Activated naive CD8-positive, alpha-beta T cell treated with anti-CD3 and anti-CD28 coated beads, Interleukin-2, amount 50 U/mL, for 24 hours (primary cell): ENCODE data around the gene MTA1.
A peak's percentile ranks its signal among the peaks of the same experiment; 100 is the strongest.

ENCODE experiments used
- ATAC-seq: fragments of 150-1000 bp; cut with Tn5 transposase; one replicate; pipeline ENCODE4 v1.10.0; 2021
- DNase-seq: peaks from one replicate; pipeline ENCODE4 v3.0.0; 2021
- H3K27ac Mint-ChIP-seq: one replicate; pipeline ENCODE4 v1.8.0; 2021; ENCODE audit warnings: mild to moderate bottlenecking, mixed read lengths
- H3K27me3 Mint-ChIP-seq: one replicate; pipeline ENCODE4 v1.8.0; 2021; ENCODE audit warnings: mixed read lengths
- H3K36me3 Mint-ChIP-seq: one replicate; pipeline ENCODE4 v1.8.0; 2021; ENCODE audit warnings: low read depth, mixed read lengths
- H3K4me1 Mint-ChIP-seq: one replicate; pipeline ENCODE4 v1.8.0; 2021; ENCODE audit warnings: mixed read lengths
- H3K4me3 Mint-ChIP-seq: one replicate; pipeline ENCODE4 v1.8.0; 2021; ENCODE audit warnings: mild to moderate bottlenecking, moderate library complexity, mixed read lengths
- H3K9me3 Mint-ChIP-seq: one replicate; pipeline ENCODE4 v1.8.0; 2021; ENCODE audit warnings: mixed read lengths

The MTA1 gene

GRCh38 chr14:105448706-105449111 is 29.1 kb downstream of the MTA1 start:
- no peaks in the 10 kb centered on the region for H3K9me3 Mint-ChIP-seq
- H3K27ac Mint-ChIP-seq, result no peak overlapping the region
- H3K4me3 Mint-ChIP-seq, result no peak overlapping the region
- ATAC-seq (peak; percentile 69), DNase-seq (peak; percentile 69)
- peaks cover 16% of the 10 kb centered on the region for H3K36me3 Mint-ChIP-seq
- no peaks in the 10 kb centered on the region for H3K4me1 Mint-ChIP-seq
- H3K27me3 Mint-ChIP-seq, result no peaks in the 10 kb centered on the region

- Mint-ChIP-seq H3K27ac (no peak overlapping the region), H3K27me3 (no peaks in the 10 kb centered on the region), H3K4me3 (no peak overlapping the region), H3K4me1 (no peaks in the 10 kb centered on the region), H3K9me3 (no peaks in the 10 kb centered on the region), H3K36me3 (peaks cover 18% of the 10 kb centered on the region)
- ATAC-seq, result no peak
- DNase-seq, result no peak
Measured at GRCh38 chr14:105449276-105450122, 29.9 kb downstream of the MTA1 start.

DNA sequence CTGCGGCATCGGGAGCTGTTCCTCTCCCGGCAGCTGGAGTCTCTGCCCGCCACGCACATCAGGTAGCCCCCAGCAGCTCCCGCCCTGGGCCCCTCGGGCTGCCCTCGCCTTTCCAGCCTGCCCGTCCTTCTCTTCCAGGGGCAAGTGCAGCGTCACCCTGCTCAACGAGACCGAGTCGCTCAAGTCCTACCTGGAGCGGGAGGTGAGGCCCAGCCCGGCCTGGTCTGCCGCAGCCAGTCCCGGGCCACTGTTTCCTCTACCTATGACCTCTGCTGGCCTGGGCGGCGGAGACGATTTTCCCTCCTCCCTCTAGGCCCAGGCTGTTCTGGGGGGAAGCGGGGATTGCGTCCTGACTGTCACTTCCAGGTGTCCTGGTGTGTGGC is 30.5 kb downstream of the MTA1 start:
- no peak overlapping the region for H3K27ac Mint-ChIP-seq
- H3K9me3 Mint-ChIP-seq, result no peaks in the 10 kb centered on the region
- no peak for ATAC-seq
- H3K27me3 Mint-ChIP-seq, result no peaks in the 10 kb centered on the region
- H3K36me3 Mint-ChIP-seq, result peaks cover 18% of the 10 kb centered on the region
- no peaks in the 10 kb centered on the region for H3K4me1 Mint-ChIP-seq
- H3K4me3 Mint-ChIP-seq, result no peak overlapping the region
- DNase-seq, result no peak

GRCh38 chr14:105450864-105451720 is 31.5 kb downstream of the MTA1 start:
- peaks cover 21% of the 10 kb centered on the region for H3K36me3 Mint-ChIP-seq
- DNase-seq (no peak), ATAC-seq (no peak)
- no peak overlapping the region for H3K27ac Mint-ChIP-seq
- H3K4me3 Mint-ChIP-seq, result no peak overlapping the region
- H3K27me3 Mint-ChIP-seq, result no peaks in the 10 kb centered on the region
- H3K9me3 Mint-ChIP-seq, result no peaks in the 10 kb centered on the region
- no peaks in the 10 kb centered on the region for H3K4me1 Mint-ChIP-seq

GRCh38 chr14:105452963-105453362 is 33.3 kb downstream of the MTA1 start:
- H3K27me3 Mint-ChIP-seq, result no peaks in the 10 kb centered on the region
- H3K36me3 Mint-ChIP-seq, result peaks cover 21% of the 10 kb centered on the region
- no peak for DNase-seq
- H3K4me3 Mint-ChIP-seq, result no peak overlapping the region
- H3K4me1 Mint-ChIP-seq, result no peaks in the 10 kb centered on the region
- no peak for ATAC-seq
- H3K9me3 Mint-ChIP-seq, result no peaks in the 10 kb centered on the region
- no peak overlapping the region for H3K27ac Mint-ChIP-seq

DNA sequence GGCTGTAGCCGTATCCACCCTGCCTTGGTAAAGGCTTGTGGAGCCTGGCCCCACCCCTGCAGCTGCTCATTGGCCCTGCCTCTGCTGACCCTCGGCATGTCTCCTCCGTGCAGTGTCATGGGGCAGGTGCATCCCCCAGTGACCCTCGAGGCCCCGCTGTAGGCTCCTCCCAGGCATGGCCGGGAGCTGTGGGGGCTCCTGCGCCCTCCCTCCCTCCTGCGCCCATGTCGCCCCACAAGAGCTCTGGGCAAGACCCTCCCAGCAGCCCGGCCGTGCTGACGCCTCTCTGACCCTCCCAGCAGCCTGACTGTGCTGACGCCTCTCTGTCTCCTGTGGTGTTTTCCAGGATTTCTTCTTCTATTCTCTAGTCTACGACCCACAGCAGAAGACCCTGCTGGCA is 34.2 kb downstream of the MTA1 start:
- Mint-ChIP-seq H3K9me3 (no peaks in the 10 kb centered on the region), H3K4me1 (no peaks in the 10 kb centered on the region), H3K36me3 (peaks cover 21% of the 10 kb centered on the region), H3K27me3 (no peaks in the 10 kb centered on the region), H3K27ac (no peak overlapping the region), H3K4me3 (no peak overlapping the region)
- ATAC-seq (no peak), DNase-seq (no peak)

GRCh38 chr14:105455086-105455640 is 35.5 kb downstream of the MTA1 start:
- ATAC-seq (no peak), DNase-seq (no peak)
- H3K27me3 Mint-ChIP-seq, result no peaks in the 10 kb centered on the region
- H3K4me3 Mint-ChIP-seq, result no peak overlapping the region
- no peaks in the 10 kb centered on the region for H3K4me1 Mint-ChIP-seq
- H3K36me3 Mint-ChIP-seq, result peaks cover 19% of the 10 kb centered on the region
- no peak overlapping the region for H3K27ac Mint-ChIP-seq
- H3K9me3 Mint-ChIP-seq, result no peaks in the 10 kb centered on the region

- no peak overlapping the region for H3K27ac Mint-ChIP-seq
- no peaks in the 10 kb centered on the region for H3K4me1 Mint-ChIP-seq
- no peak overlapping the region for H3K4me3 Mint-ChIP-seq
- H3K36me3 Mint-ChIP-seq, result peaks cover 19% of the 10 kb centered on the region
- no peaks in the 10 kb centered on the region for H3K27me3 Mint-ChIP-seq
- no peak for ATAC-seq
- no peaks in the 10 kb centered on the region for H3K9me3 Mint-ChIP-seq
- no peak for DNase-seq
Measured at GRCh38 chr14:105455766-105456660, 36.4 kb downstream of the MTA1 start.

GRCh38 chr14:105456736-105457617 is 37.4 kb downstream of the MTA1 start:
- H3K9me3 Mint-ChIP-seq, result no peaks in the 10 kb centered on the region
- peaks cover 18% of the 10 kb centered on the region for H3K36me3 Mint-ChIP-seq
- H3K27ac Mint-ChIP-seq, result no peak overlapping the region
- H3K27me3 Mint-ChIP-seq, result no peaks in the 10 kb centered on the region
- no peaks in the 10 kb centered on the region for H3K4me1 Mint-ChIP-seq
- ATAC-seq (no peak), DNase-seq (no peak)
- H3K4me3 Mint-ChIP-seq, result no peak overlapping the region

DNA sequence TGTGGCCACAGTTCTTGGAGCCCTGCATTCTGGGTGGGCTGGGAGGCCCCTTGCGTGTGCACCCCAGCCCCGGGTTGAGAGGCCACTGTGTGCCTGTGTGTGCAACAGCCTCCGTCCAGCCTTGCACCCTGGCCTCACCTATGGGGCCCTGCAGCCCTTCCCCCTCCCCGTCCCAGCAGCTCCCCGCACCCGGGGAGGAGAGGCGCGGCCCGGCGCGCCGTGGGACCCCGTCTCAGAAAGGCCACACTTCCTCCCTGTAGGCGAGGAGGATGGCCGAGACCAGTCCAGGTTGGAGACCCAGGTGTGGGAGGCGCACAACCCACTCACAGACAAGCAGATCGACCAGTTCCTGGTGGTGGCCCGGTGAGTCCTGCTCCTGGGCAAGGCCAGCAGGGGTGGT is 38.4 kb downstream of the MTA1 start:
- DNase-seq (no peak), ATAC-seq (no peak)
- Mint-ChIP-seq H3K4me3 (no peak overlapping the region), H3K27me3 (no peaks in the 10 kb centered on the region), H3K27ac (no peak overlapping the region), H3K9me3 (no peaks in the 10 kb centered on the region), H3K36me3 (peaks cover 12% of the 10 kb centered on the region), H3K4me1 (no peaks in the 10 kb centered on the region)

DNA sequence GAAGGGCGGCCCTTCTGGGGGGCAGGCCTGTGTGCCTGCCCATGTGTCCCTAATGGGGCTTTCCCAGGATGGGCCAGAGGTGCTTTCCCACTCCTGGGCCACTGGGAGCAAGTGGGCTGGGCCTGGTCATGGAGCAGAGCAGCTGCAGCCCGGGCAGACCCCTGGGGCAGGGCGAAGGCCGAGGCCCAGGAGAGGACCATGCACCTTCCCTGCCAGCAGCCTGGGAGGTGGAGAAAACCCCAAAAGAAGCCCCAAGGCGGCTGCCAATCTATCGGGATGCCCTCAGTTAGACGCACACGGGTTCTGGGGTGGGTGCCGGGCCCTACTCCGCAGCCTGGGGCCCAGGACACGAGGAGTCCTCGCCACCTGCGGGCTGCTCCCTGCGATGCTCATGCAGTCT is 38.9 kb downstream of the MTA1 start:
- ATAC-seq (no peak), DNase-seq (no peak)
- Mint-ChIP-seq H3K27me3 (no peaks in the 10 kb centered on the region), H3K4me3 (no peak overlapping the region), H3K4me1 (no peaks in the 10 kb centered on the region), H3K9me3 (no peaks in the 10 kb centered on the region), H3K36me3 (peaks cover 12% of the 10 kb centered on the region), H3K27ac (no peak overlapping the region)

DNA sequence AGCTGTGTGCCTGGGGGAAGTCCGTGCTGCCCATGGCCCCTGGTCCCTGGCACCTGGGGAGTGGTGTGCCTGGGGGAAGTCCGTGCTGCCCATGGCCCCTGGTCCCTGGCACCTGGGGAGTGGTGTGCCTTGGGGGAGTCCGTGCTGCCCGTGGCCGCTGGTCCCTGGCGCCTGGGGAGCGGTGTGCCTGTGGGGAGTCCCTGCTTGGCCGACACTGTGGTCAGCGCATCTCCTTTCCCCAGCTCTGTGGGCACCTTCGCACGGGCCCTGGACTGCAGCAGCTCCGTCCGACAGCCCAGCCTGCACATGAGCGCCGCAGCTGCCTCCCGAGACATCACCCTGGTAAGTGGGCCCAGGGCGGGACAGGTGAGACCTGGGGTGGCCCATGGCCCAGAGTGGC is 40.5 kb downstream of the MTA1 start:
- no peaks in the 10 kb centered on the region for H3K27me3 Mint-ChIP-seq
- no peak overlapping the region for H3K4me3 Mint-ChIP-seq
- DNase-seq (no peak), ATAC-seq (no peak)
- H3K9me3 Mint-ChIP-seq, result no peaks in the 10 kb centered on the region
- peaks cover 11% of the 10 kb centered on the region for H3K36me3 Mint-ChIP-seq
- H3K4me1 Mint-ChIP-seq, result no peaks in the 10 kb centered on the region
- H3K27ac Mint-ChIP-seq, result no peak overlapping the region

DNA sequence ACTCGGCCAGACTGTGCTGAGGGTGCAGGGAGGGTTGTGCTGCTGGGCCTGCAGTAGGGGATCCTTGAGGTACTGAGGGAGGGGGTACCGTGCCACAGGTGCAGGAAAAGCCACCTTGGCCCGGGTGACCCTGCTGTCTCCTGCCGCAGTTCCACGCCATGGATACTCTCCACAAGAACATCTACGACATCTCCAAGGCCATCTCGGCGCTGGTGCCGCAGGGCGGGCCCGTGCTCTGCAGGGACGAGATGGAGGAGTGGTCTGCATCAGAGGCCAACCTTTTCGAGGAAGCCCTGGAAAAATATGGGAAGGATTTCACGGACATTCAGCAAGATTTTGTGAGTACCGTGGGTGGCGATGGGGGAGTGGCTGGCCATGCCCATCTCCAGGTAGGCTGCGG is 41.0 kb downstream of the MTA1 start:
- Mint-ChIP-seq H3K4me1 (no peaks in the 10 kb centered on the region), H3K27ac (no peak overlapping the region), H3K9me3 (no peaks in the 10 kb centered on the region), H3K36me3 (peaks cover 8% of the 10 kb centered on the region), H3K4me3 (no peak overlapping the region), H3K27me3 (no peaks in the 10 kb centered on the region)
- DNase-seq (no peak), ATAC-seq (no peak)
